ENCODE measurements around the gene MCUB.
"Not testable (repeated sequence)": the region's sequence is repeated elsewhere in the genome, so short reads cannot be mapped to it uniquely, and the experiment has no call there.

MCUB gene, protein sequence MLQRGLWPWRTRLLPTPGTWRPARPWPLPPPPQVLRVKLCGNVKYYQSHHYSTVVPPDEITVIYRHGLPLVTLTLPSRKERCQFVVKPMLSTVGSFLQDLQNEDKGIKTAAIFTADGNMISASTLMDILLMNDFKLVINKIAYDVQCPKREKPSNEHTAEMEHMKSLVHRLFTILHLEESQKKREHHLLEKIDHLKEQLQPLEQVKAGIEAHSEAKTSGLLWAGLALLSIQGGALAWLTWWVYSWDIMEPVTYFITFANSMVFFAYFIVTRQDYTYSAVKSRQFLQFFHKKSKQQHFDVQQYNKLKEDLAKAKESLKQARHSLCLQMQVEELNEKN

DNA sequence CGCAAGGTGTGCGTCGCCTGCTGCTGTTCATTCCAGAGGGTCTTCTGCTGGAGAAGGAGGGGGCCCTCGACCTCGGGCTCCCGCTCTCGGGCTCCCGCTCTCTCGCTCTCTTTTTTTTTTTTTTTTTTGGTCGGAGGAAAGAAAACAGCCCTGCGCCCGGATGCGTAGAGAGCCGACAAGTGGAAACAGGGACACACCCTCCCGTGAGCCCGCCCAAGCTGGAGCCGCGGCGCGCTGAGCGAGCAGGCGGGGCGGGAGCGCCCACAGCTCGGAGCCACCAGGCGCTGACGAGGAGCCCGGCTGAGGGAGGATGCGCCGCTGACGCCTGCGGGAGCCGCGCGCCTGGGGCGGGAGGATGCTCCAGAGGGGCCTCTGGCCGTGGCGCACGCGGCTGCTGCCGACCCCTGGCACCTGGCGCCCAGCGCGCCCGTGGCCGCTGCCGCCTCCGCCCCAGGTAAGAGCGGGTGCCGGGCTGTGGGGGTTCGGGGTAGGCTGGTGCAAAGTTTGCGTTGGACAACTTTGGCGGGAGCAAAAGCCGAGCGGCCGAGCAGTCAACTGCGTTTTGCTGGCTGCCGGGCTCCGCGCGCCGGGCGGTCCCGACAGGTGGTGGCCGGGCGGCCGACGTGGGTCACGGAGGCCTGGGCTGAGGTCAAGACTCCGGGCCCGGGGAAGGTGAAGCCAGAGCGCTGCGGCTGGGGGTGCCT is at the start of gene MCUB:
MCUB (plus strand) TSS at position 264 of the 704 bp plus-strand sequence; CDS start at position 356, 92 bp downstream.
- FAIRE-seq, result no peak

DNA sequence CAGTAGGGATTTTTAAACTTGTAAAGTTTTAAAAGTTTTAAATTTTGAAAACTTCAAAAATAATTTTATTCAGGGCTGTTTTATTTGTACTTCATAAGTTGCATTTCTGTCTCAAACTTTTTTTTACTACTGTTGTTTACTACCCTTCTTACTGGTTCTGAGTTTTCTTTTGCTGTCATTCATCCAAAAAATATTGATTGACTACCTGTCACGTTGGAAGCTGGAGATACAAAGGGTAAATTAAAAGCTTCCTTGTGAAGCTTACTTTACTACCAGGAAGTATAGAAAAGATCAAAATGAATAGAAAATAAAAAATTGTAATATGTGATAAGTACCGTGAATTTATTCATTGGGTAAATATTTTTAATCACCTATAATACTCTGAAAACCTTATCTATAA is 49.4 kb upstream of the MCUB start:
- FAIRE-seq, result no peak

DNA sequence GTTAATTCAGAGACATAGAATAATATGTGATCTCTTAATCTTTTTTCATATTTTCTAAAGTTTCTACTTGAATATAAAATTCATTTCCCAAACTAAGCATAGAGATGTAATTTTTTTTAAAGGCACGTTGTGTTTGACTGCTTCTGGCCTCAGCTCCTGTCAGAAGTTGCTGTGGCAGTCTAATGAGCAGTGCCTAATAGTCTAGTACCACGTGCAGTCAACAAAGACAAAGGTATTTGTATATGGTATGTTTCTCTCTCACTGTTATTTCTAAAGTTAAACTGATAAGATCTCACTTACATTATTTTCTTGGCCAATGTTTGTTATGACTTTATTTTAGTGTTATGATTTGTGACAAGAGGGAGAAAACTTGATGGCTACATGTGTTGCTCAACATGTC is 48.6 kb upstream of the MCUB start:
- FAIRE-seq, result no peak

DNA sequence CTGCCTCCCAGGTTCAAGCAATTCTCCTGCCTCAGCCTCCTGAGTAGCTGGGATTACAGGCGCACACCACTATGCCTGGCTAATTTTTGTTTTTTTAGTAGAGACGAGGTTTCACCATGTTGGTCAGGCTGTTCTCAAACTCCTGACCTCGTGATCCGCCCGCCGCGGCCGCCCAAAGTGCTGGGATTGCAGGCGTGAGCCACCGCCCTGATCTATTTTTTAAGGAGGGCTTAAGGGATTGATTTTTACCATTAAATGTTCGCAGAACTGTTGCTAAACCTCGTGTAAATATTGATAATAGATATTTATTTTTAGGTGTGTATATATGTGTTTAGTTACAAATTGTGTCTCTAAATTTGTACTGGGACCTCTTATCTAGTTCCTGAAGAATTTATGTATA is 46.7 kb upstream of the MCUB start:
- not testable (repeated sequence) for FAIRE-seq

DNA sequence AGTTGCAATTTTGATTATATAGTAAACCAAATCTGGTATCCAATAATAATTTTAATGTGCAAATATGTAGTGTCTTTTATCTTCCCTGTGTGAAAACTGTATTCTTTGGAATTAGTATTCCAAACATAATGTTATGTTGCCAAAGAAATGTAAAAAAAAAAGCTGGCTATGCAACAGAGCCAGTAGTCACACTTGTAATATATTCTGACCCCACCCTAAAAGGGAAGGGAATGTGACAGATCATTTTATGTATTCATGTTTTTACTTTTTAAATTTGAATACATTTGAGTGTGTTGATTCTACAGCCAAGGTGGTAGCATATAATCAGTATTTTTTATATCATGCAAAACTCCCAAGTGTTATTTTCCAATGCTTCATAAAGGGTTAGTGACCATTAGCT is 27.9 kb upstream of the MCUB start:
- no peak for FAIRE-seq

DNA sequence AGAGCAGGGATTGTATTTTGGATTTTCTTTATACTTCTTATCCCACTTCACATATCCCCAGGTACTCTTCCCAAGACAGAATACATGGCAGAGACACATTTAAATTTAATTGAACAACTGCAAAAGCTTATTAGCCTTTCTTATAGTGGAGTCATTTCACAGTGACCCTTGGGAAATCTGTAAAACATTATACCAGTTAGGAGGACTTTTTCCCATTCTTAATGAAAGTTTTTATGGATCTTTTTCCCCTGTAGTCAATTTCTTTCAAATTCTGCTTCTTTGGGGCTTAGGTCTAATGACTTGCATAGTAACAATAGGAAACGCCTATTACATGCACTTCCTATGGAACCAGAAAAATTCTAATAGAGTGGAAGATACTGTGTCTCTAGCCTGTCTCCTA is 14.6 kb upstream of the MCUB start:
- FAIRE-seq, result no peak

DNA sequence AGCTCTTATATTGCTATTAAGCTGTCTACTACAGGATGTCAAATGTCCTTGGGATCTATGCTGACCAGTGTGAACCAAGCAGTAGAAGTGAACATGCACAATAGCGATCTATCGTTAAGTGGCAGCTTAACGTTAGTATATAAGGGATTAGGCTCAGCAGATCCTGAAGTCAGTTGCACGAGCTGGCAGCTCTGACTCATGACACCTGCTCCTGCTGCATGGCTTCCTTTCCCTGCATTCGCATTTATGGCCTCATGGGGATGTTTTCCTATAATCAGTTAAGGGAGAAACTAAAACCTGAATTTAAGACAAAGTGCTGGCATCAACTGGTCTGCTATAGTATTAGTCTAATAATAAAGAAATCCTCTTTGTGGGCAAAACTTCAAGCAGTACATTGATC is 12.7 kb upstream of the MCUB start:
- no peak for FAIRE-seq

DNA sequence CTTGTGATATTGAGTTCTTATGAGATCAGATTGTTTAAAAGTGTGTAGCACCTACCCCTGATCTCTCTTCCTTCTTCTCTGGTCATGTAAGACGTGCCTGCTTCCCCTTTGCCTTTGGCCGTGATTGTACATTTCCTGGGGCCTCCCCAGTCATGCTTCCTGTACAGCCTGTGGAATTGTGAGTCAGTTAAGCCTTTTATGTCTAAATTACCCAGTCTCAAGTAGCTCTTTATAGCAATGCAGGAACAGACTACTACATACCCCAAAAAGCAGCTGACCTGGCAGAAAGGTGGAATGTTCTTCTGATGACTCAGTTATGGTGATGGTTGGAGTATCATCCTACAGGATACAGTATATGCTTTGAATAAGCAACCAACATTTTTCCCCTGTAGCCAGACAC is 11.4 kb upstream of the MCUB start:
- FAIRE-seq, result no peak

DNA sequence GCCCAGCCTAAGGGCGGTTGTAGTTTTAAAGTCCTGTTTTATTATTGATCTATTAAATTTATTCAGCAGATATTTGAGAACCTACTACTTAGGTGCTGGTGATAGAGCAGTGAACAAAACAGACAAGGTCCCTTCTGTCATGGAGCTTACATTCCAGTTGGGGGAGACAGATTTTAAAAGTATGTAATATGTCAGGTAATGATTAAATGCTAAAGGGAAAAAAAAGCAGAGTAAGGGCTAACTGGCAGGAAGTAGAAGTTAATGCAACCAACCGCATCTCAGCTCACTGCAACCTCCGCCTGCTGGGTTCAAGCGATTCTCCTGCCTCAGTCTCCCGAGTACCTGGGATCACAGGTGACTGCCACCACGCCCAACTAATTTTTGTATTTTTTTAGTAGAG is 7.8 kb upstream of the MCUB start:
- no peak for FAIRE-seq

DNA sequence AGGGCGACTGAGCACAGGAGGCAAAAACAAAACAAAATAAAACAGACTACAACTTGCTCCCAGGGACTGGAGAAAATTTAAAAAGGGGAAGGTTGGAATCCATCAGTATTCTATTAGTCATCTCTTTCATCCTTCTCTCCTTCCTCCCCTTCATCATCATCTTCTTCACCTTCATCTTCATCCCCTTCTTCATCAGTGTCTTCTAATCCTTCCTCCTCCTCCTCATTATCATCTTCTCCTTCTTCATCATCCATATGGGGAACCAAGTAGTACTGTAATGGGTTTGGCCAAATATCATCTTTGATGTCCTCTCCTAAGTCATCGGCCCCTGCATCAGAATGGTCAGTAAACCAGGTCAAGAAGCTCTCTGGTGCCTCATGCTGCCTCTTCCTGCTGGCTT is 6.9 kb upstream of the MCUB start:
- FAIRE-seq, result no peak

DNA sequence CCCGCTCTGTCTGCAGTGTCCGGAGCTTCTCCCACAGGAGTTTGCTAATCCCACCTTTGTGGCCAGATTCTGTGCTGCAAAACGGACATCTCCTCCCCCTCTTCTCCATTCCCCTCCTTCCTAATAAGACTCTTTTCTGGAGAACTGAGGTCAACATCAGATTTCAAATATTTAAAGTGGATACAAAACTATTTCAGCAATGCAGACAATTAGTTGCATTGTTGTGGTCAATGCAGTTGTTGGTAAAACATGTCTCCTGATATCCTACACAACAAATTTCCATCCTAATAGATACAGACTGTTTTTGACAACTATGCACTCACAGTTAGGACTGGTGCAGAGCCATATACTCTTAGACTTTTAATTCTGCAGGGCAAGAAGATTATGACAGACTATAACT is 5.1 kb upstream of the MCUB start:
- FAIRE-seq, result no peak

DNA sequence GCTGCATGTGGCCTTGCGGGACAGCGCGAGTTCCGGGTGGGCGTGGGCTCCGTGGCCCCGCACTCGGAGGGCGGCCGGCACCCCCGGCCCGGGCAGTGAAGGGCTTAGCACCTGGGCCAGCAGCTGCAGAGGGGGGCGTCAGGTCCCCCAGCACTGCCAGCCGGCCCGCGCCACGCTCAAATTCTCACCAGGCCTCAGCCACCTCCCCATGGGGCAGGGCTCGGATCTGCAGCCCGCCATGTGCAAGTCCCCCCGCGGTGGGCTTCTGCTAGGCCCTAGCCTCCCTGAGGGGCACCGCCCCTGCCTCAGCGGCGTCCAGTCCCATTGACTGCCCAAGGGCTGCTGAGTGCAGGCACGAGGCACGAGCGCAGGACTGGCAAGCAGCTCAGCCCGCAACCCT is 2.6 kb upstream of the MCUB start:
- no peak for FAIRE-seq

DNA sequence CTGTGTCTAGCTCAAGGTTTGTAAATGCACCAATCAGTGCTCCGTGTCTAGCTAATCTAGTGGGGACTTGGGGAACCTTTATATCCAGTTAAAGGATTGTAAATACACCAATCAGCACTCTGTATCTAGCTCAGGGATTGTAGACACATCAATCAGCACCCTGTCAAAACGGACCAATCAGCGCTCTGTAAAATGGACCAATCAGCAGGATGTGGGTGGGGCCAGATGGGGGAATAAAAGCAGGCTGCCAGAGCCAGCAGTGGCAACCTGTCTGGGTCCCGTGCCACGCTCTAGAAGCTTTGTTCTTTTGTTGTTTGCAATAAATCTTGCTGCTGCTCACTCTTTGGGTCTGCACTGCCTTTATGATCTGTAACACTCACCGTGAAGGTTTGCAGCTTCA is 2.0 kb upstream of the MCUB start:
- FAIRE-seq, result not testable (repeated sequence)

DNA sequence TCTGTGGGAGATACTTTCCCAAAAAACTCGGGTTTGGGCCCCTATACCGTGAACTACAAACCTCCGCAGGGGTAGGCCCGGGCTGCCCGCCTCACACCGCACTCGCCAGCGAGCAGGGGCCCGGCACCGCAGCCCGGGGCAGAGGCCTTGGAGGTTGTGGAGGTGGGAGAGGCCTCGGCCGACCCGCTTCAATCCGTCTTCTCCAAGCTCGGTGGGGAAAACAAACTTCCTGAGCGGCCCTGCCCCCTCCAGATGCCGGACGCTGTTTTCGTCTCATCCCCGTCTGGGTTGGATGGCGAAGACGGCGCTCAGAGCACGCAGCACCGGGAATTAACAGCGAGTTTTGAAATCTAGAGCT is 442 bp upstream of the MCUB start:
- no peak for FAIRE-seq

DNA sequence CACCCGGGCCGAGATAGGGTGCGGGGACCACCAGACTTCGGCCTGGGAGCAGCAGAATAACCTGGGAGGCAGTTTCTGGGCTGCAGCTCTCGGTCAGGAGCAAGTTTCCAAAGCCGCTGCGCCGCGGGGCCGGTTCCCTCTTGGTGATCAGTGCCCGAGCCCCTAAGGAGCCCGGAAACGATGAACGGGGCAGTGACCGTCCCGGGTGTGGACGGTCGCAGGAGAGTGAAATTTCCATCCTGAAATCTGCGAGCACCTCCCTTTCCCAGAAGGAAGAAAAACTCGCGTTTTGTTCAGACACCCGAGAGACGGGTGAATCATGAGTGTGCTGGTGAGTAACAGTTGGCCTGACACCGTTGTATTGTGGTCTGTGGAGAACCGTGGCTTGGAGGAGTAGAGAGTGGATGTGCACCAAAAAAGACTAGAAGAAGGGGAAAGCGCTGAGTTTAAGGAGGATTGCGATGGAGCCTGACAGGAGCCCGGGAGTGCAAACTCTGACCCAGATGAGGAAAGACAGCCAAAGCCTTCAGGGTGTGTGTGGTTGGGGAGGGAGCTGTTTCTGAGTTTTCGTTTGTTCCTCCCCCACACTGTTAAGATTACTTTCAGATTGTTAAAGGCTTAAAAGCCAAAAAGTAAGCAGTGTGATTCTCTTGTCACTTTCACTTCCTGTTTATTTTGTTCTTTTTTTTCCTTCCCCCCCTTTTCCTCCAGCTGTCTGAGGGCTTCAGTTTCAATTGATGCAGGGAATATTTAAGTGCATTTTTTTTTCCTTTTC is 828 bp downstream of the MCUB start:
- no peak for FAIRE-seq

DNA sequence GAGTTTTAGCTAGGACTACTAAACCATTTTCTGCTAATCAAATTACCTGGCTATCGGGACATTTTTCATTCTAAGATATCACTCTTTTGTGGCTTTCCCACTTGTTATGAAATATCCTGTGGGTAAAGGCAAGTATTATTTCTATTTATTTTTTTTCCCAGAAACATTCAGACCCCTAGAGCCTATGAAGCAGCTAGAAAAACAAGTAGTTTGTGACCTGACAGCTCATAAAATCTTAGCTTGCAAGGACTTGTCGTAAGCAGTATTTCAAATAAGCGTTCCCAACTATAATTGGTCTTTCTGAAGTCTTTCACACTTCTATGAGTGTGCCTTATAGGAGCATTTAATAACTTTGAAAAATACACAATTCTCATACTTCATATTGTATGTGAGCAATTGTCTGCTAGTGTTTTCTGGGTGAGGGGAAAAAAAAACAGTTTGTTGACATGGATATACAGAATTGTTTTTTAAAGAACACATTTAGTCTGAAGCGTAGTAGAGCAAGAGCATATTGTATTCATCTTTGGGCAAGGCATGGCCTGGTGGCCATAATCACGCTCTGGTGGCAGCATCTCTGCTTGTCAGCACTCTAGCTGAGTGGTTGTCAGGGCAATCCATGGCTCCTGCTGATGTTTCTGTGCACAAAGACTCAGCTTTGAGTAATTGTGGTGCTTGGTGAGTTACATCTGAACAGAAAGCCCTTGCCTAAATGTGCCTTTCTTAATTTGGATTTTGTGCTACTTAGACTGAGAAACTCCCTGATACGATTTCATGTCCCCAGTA is 2.6 kb downstream of the MCUB start:
- no peak for FAIRE-seq

DNA sequence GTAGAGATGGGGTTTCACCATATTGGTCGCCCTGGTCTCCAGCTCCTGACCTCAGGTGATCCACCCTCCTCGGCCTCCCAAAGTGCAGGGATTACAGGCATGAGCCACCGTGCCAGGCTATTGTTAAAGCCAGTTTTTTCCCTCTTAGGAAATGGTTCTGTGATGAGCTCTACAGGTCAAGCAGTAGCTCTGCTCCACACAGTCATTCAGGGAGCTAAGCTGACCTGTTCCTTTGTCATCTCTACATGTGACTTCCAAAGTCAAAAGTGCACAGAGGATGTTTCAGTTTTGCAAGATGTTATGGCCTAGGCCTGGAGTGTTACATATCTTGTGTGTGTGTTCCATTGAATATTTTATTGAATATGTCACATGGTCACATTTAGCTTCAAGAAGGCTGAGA is 11.4 kb downstream of the MCUB start:
- no peak for FAIRE-seq

DNA sequence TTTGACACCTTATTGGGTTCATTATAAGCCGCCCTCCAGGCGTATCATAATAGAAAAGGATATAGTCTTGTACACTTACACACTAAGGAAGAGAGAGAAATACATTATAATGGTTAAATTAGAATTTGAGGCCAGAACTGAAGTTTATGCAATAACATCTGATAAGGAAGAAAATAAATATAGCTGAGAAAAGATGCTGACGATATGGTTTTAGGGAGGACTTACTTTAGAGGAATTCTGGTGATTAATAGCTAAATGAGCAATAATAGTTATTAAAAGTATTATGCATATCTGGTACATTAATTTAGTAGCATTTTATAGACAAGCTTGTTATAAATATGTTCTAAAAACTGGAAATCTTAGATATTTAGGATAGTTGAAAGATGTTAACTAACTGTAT is 12.1 kb downstream of the MCUB start:
- no peak for FAIRE-seq

DNA sequence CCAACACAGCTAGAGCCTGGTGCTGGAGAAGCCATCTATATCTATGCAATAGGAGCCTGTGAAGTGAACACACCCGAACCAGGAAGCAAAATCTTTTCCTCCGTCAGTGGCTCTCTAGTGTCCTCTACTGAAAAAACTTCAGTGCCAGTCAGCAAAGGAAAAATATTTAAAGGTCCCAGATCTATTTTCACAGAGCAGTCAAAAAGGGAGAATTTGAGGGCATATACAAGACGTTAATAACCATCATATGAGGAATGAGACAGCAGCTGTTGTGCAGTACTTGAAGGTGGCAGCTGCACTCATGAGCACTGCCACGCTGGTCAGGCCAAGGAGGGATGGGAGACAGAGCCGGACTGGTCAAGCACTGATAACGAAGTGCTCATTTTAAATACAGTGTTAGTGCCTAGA is 14.4 kb downstream of the MCUB start:
- no peak for FAIRE-seq

DNA sequence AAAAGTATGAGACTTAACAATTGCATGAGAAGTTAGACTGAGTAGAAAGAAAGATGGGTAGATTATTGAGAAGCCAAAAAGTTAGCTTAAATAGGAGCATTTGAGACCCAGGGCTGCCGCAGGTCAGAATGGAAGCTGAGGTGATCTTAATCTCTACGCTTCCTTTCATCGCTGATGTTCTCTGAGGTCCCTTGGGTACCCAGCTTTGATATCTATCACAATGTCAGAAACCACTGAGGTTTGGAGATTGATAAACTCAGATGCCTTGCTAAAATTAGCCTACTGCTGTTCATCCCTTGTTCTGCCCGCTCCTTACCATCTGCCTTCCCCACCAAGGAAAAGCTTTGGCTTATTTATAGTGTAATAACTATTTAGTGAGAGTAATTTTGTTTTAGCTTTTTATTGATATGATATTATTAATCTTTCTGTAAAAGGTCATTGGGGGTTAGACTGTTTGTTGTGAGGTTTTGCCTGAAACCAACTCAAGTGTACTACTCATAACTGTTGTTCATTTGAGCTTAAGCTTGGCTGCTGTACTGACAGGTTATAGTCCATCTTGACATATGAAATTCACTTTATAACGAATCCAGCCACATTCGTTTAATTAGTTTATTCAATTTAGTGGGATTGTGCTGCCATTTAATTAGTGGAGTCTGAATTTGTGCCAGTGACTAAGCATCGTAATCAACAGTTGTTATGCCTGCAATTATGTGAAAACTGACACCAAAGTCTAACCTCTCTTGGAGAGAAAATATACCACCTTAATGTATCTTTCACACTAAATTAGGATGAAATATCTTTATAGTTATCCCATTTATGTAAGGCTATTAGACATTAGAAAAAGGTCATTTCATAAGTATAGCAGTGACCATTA is 15.1 kb downstream of the MCUB start:
- no peak for FAIRE-seq

DNA sequence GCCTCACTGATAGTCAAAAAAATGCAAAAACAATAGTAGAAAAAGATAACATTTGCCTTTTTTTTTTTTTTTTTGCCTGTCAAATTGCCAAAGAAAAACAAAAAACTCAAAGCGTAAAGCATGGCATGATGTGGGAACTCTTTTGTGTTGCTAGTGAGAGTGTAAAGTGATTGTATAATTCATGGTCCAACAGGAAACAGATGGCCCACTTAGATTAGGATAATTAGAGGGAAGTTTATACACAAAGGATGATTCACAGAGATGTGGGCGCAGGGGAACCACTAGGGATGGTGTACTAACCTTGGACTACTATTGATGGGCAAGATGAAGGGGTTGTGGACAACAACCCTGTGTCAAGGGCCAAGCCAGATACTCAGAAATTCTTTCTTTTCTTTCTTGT is 16.4 kb downstream of the MCUB start:
- no peak for FAIRE-seq

DNA sequence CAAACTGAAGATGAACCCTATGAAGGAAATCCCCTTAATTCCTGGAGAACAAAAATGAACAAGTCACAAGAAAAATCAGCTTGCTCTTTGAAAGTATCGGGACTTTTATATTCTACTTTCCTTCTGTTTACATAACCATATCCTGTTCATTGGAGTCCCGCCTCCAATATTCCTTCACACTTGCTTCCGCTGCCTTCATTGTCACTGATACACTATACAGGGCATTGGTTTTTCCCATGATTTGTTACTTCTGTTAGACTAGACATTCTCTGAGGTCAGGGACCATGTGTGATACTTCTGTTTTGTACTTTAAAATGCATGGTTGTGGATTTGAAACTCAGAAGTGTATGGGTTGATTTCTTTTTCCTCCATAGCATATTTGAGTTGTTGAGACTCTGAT is 18.8 kb downstream of the MCUB start:
- no peak for FAIRE-seq
